Measurements from ENCODE around the gene PPARG. TPM values are rescaled to one million over a fixed set of nuclear protein-coding genes. Genes with fewer than 3 reads are reported as not detected.

The PPARG gene
- total RNA-seq, 1 experiment from 2014 or later, result 0.79 TPM

GRCh38 chr3:12303993-12304392, 15.1 kb downstream of the PPARG start (continued):
- TF ChIP-seq AFF4 (CRISPR knock-in tag; IDR thresholded peaks at IDR 0.05; ENCODE audit: borderline replicate concordance), result no peak

- Mint-ChIP-seq H3K9me3 (no peaks in the 10 kb centered on the region), H3K4me3 (no peak overlapping the region), H3K4me1 (no peaks in the 10 kb centered on the region), H3K36me3 (no peaks in the 10 kb centered on the region), H3K27me3 (ENCODE audit: low read depth) (no peaks in the 10 kb centered on the region), H3K27ac (no peak overlapping the region)
- ATAC-seq (no peak), DNase-seq (ENCODE audit: low spot score) (no peak)
- ChIA-PET POLR2A (no interaction called here), CTCF (no interaction called here)
- TF ChIP-seq E2F5 (CRISPR knock-in tag; IDR thresholded peaks at IDR 0.05) (no peak), ATF1 (CRISPR knock-in tag; IDR thresholded peaks at IDR 0.05) (no peak), ZNF219 (CRISPR knock-in tag; IDR thresholded peaks at IDR 0.05; ENCODE audit: borderline replicate concordance) (no peak), ATF2 (CRISPR knock-in tag; IDR thresholded peaks at IDR 0.05; ENCODE audit: borderline replicate concordance, low read depth) (no peak), GABPB1 (CRISPR knock-in tag; IDR thresholded peaks at IDR 0.05) (no peak), ZNF512 (CRISPR knock-in tag; IDR thresholded peaks at IDR 0.05; ENCODE audit: borderline replicate concordance) (no peak), E2F4 (CRISPR knock-in tag; IDR thresholded peaks at IDR 0.05; ENCODE audit: borderline replicate concordance, low read depth) (no peak), FOXJ3 (CRISPR knock-in tag; IDR thresholded peaks at IDR 0.05; ENCODE audit: borderline replicate concordance) (no peak)
Measured at GRCh38 chr3:12307136-12307535, 18.3 kb downstream of the PPARG start.

GRCh38 chr3:12308517-12308916, 19.6 kb downstream of the PPARG start:
- DNase-seq (ENCODE audit: low spot score), result no peak
- H3K27me3 Mint-ChIP-seq (ENCODE audit: low read depth), result no peaks in the 10 kb centered on the region
- no peak overlapping the region for H3K27ac Mint-ChIP-seq
- no peak for ATAC-seq
- TF ChIP-seq ZNF425 (CRISPR knock-in tag; conservative IDR thresholded peaks at IDR 0.05) (no peak), USF2 (CRISPR knock-in tag; IDR thresholded peaks at IDR 0.05) (no peak), MYBL2 (CRISPR knock-in tag; IDR thresholded peaks at IDR 0.05) (no peak), EMX1 (CRISPR knock-in tag; IDR thresholded peaks at IDR 0.05) (no peak), E2F4 (CRISPR knock-in tag; IDR thresholded peaks at IDR 0.05; ENCODE audit: borderline replicate concordance, low read depth) (no peak), GRHL2 (CRISPR knock-in tag; IDR thresholded peaks at IDR 0.05; ENCODE audit: insufficient replicate concordance, severe bottlenecking) (no peak), RELA (CRISPR knock-in tag; IDR thresholded peaks at IDR 0.05; ENCODE audit: borderline replicate concordance) (no peak), ZBTB21 (CRISPR knock-in tag; IDR thresholded peaks at IDR 0.05; ENCODE audit: borderline replicate concordance) (no peak)
- H3K36me3 Mint-ChIP-seq, result no peaks in the 10 kb centered on the region
- POLR2A ChIA-PET, result no interaction called here
- CTCF ChIA-PET, result no interaction called here
- no peaks in the 10 kb centered on the region for H3K4me1 Mint-ChIP-seq
- no peaks in the 10 kb centered on the region for H3K9me3 Mint-ChIP-seq
- no peak overlapping the region for H3K4me3 Mint-ChIP-seq
